Activated CD4-positive, alpha-beta memory T cell treated with anti-CD3 and anti-CD28 coated beads, Interleukin-2, amount 10 ng/mL, durations not matched to agents 7 days and 5 days (primary cell): ENCODE measurements around the gene MPDZ. TPM values are rescaled to one million over a fixed set of nuclear protein-coding genes. Genes with fewer than 3 reads are reported as not detected.

Source experiments
- CTCF ChIA-PET: fragments of 350-600 bp; sonication (Branson Sonifier 250); formaldehyde crosslinking; loops from one replicate; lab custom pipeline; 2021; ENCODE audit warnings: antibody characterized with exemption, inconsistent platforms; lab: Charles Lee
- POLR2A ChIA-PET: fragments of 350-600 bp; sonication (Branson Sonifier 250); formaldehyde crosslinking; loops from one replicate; lab custom pipeline; 2021; ENCODE audit warnings: antibody characterized with exemption; lab: Charles Lee
- DNase-seq: peaks from one replicate; pipeline ENCODE4 v3.0.0-alpha.2; 2020
- H3K27ac Mint-ChIP-seq: one replicate; pipeline ENCODE4 v1.8.0; 2021; ENCODE audit warnings: mild to moderate bottlenecking, mixed read lengths
- H3K27me3 Mint-ChIP-seq: one replicate; pipeline ENCODE4 v1.8.0; 2021; ENCODE audit warnings: mixed read lengths
- H3K36me3 Mint-ChIP-seq: one replicate; pipeline ENCODE4 v1.8.0; 2021; ENCODE audit warnings: low read depth, mixed read lengths
- H3K4me1 Mint-ChIP-seq: one replicate; pipeline ENCODE4 v1.8.0; 2021; ENCODE audit warnings: mixed read lengths
- H3K4me3 Mint-ChIP-seq: one replicate; pipeline ENCODE4 v1.8.0; 2021; ENCODE audit warnings: mild to moderate bottlenecking, mixed read lengths
- H3K9me3 Mint-ChIP-seq: one replicate; pipeline ENCODE4 v1.8.0; 2021; ENCODE audit warnings: mixed read lengths
- total RNA-seq, 2 experiments: library from RNA; stranded (reverse); gene quantifications; one replicate each; pipeline ENCODE4 v1.2.3, GENCODE V29; 2021

The MPDZ gene
- total RNA-seq, 2 experiments from 2014 or later, result not detected

DNA sequence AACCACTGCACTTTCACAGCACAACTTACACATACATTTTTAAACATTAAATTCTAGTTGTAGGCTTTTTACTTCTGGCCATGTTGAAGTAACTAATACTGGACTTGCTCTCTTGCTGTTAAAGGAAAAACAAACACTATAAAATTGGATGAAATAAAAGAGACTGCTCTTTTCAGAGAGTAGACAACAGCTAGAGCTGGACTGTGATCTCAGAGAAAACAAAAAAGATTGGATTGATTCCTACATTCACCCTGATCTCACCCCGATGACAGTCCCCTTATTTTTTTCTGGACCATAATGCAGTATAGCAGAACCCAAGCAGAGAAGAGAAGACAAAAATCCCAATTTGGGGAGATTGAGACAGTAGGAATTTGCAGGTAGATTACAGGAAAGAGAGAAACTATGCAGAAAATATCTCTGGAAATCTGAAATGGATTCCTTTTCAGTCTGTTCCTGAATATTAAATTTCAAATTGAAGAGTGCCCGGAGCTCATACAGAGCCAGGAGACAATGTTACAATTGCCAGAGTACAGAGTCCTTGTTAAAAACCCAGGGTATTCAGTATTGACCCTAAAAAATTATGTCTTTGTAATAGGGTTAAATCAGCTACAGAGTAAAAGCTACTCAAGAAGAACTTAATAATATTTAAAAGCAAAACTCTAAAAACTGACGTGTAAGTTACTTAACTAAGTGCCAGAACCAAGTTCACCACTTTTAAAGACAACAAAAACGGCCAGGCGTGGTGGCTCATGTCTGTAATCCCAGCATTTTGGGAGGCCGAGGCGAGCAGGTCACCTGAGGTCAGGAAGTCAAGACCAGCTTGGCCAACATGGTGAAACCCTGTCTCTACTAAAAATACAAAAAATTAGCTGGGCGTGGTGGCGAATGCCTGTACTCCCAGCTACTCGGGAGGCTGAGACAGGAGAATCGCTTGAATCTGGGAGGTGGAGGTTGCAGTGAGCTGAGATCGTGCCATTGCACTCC, 208.6 kb downstream of the MPDZ start:
- ChIA-PET CTCF (no interaction called here), POLR2A (no interaction called here)
- H3K27me3 Mint-ChIP-seq, result no peaks in the 10 kb centered on the region
- DNase-seq, result no peak
- H3K27ac Mint-ChIP-seq, result no peak overlapping the region
- H3K4me1 Mint-ChIP-seq, result no peaks in the 10 kb centered on the region
- H3K4me3 Mint-ChIP-seq, result no peak overlapping the region
- peaks cover 12% of the 10 kb centered on the region for H3K9me3 Mint-ChIP-seq
- H3K36me3 Mint-ChIP-seq, result no peaks in the 10 kb centered on the region

DNA sequence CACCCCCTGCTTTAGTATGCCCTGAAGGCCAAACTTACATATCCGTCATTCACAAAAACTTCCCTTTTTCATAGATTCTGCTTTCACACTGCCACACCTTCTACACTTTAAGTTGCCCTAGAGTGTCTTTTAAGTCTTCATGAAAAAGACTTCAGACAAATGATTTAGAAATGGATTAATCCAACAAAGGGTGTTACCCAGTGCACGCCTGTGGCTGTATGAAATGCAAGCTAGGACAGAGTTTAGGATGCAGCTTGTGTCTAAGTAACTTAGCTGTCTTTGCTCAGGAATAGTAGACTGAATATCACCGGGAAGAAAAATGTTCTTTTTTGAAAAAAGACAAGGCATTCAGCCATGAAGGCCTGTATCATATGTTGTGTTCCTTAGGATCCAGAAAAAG, 210.0 kb downstream of the MPDZ start:
- ChIA-PET POLR2A (no interaction called here), CTCF (no interaction called here)
- Mint-ChIP-seq H3K36me3 (no peaks in the 10 kb centered on the region), H3K9me3 (peaks cover 9% of the 10 kb centered on the region), H3K27ac (no peak overlapping the region), H3K4me3 (no peak overlapping the region), H3K4me1 (no peaks in the 10 kb centered on the region), H3K27me3 (no peaks in the 10 kb centered on the region)
- DNase-seq, result no peak

DNA sequence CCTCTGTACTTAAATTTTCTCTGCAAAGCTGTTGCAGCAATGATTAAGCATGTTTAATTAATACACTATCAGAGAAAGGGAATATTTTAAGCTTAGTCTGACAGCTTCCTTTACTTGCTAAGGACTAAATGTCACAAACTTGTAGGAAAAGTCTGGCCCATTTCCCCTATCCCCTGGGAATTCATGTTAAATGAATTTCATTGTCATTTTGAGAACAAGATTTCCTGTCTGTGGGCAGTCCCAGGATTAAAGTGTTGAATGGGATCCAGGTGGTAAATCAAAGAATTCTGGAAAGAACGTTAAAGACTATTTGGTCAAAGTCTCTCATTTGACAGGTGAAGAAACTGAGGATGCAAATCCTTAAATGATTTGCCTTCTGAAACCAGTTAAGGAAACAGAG, 214.8 kb downstream of the MPDZ start:
- POLR2A ChIA-PET, result no interaction called here
- H3K27me3 Mint-ChIP-seq, result no peaks in the 10 kb centered on the region
- no peaks in the 10 kb centered on the region for H3K4me1 Mint-ChIP-seq
- CTCF ChIA-PET, result no interaction called here
- H3K9me3 Mint-ChIP-seq, result peaks cover 12% of the 10 kb centered on the region
- H3K27ac Mint-ChIP-seq, result no peak overlapping the region
- H3K4me3 Mint-ChIP-seq, result no peak overlapping the region
- no peaks in the 10 kb centered on the region for H3K36me3 Mint-ChIP-seq
- DNase-seq, result no peak

GRCh38 chr9:13063880-13064459, 215.5 kb downstream of the MPDZ start:
- Mint-ChIP-seq H3K9me3 (peaks cover 8% of the 10 kb centered on the region), H3K27ac (no peak overlapping the region), H3K36me3 (no peaks in the 10 kb centered on the region), H3K4me3 (no peak overlapping the region), H3K4me1 (no peaks in the 10 kb centered on the region), H3K27me3 (no peaks in the 10 kb centered on the region)
- ChIA-PET POLR2A (no interaction called here), CTCF (no interaction called here)
- no peak for DNase-seq

- ChIA-PET CTCF (no interaction called here), POLR2A (no interaction called here)
- Mint-ChIP-seq H3K36me3 (no peaks in the 10 kb centered on the region), H3K27ac (no peak overlapping the region), H3K27me3 (no peaks in the 10 kb centered on the region), H3K9me3 (peaks cover 14% of the 10 kb centered on the region), H3K4me3 (no peak overlapping the region), H3K4me1 (no peaks in the 10 kb centered on the region)
- no peak for DNase-seq
These were observed 218.1 kb downstream of the MPDZ start for GRCh38 chr9:13061390-13061789.
